PC-3 (cell line): Measurements from ENCODE around the gene VANGL2.

Experiments used
- CTCF ChIP-seq: fragments of 300-600 bp; sonication (generic); conservative IDR thresholded peaks from 2 replicates; pipeline ENCODE4 v1.5.1; 2017; ENCODE audit warnings: antibody characterized with exemption, low read depth, mild to moderate bottlenecking, low read length
- EZH2 ChIP-seq: fragments of 300-600 bp; sonication (generic); IDR thresholded peaks from one replicate; pipeline ENCODE4 v1.6.1; 2017; ENCODE audit warnings: antibody characterized with exemption, mild to moderate bottlenecking, low read length; ENCODE audit not compliant: unreplicated experiment
- EZH2phosphoT487 ChIP-seq: fragments of 300-600 bp; sonication (generic); IDR thresholded peaks from 2 replicates; pipeline ENCODE4 v1.6.1; 2018; ENCODE audit warnings: mild to moderate bottlenecking, antibody characterized with exemption, low read length, borderline replicate concordance

- TF ChIP-seq CTCF (no peak), EZH2 (no peak), EZH2phosphoT487 (no peak)
These were observed 31.2 kb downstream of the VANGL2 start for GRCh38 chr1:160431571-160431970.
